GM12873 (cell line): ENCODE results near the gene TBRG4.

Source experiments
- TF ChIP-seq, protein P1 (sequence below): IDR thresholded peaks from 2 replicates; pipeline ENCODE4 v1.5.1; 2012; ENCODE audit warnings: low read depth, mild to moderate bottlenecking, moderate library complexity, low read length, control low read depth; ENCODE audit not compliant: insufficient read depth; ENCODE audit errors: missing control alignments

TBRG4 gene

DNA sequence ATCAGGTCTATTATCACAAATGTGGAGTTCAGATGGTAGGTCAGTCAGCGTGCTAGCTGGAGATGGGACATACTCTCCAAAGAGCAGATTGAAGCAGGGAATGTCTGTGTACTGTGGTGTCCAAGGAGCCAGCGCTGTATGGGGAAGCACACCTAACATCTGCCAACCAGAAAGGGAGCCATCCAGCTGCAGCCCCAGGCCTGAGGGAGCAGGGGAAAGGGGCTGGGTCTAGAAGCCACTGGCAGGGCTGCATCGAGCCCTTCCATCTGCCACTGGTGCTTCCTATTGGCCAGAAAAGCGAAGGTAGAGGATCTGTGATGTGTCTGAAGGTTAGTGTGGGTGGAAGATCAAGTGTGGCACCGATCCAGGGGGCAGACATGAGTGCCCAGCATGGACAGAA lies 38.1 kb upstream of the TBRG4 start:
- TF ChIP-seq, protein P1, sequence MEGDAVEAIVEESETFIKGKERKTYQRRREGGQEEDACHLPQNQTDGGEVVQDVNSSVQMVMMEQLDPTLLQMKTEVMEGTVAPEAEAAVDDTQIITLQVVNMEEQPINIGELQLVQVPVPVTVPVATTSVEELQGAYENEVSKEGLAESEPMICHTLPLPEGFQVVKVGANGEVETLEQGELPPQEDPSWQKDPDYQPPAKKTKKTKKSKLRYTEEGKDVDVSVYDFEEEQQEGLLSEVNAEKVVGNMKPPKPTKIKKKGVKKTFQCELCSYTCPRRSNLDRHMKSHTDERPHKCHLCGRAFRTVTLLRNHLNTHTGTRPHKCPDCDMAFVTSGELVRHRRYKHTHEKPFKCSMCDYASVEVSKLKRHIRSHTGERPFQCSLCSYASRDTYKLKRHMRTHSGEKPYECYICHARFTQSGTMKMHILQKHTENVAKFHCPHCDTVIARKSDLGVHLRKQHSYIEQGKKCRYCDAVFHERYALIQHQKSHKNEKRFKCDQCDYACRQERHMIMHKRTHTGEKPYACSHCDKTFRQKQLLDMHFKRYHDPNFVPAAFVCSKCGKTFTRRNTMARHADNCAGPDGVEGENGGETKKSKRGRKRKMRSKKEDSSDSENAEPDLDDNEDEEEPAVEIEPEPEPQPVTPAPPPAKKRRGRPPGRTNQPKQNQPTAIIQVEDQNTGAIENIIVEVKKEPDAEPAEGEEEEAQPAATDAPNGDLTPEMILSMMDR = no peak

DNA sequence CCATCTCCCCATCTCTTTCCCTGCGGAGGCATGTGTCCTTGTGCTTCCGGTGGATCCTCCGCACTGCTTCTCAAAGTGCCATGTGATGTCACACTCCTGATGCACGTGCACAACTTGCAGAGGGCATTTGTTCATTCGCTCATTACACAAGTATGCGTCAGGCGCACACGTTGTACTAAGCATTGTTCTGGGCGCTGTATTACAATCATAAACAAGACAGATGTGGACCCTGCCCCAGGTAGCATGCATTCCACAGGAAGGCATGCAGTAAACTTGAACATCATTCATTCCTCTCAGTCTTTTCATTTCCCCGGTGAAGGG lies 37.1 kb upstream of the TBRG4 start:
- TF ChIP-seq, protein P1 = no peak

DNA sequence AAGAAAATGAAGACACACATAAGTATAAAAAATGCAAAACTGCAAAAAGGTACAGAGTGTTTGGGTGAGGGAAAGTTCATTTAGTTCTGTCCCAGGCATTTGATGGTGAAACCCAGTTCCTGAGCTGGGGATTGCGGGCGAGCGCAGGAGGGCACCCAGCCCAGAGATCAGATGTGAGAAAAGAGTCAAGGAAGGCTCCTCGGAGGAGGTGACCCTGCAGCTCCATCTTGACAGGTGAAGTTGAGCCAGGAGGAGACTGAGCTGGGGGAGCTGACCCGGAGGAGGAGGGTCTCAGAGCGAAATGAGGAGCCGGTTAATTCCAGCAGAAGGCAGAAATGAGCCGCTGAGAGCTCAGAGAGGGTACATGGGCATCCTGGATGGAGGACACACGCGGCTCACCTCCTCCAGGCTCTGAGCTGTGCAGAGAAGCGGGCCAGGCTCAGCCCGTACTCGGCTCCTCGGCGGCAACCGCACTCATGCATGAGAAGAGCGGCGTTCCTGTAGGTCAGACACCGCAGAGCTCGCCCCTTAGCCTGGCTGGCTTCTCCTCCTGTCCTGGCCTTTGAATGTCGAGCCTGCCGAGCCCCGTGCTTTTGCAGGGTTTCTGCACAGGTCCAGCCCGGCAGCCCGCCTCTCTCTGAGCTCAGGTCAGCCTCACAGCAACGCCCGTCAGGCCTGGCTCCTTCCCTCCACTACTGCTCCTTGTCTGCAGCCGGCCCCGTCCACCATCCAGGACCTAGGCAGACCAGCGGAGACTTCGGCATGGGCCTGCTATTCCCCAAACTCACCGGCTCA lies 36.6 kb upstream of the TBRG4 start:
- TF ChIP-seq, protein P1 = no peak

DNA sequence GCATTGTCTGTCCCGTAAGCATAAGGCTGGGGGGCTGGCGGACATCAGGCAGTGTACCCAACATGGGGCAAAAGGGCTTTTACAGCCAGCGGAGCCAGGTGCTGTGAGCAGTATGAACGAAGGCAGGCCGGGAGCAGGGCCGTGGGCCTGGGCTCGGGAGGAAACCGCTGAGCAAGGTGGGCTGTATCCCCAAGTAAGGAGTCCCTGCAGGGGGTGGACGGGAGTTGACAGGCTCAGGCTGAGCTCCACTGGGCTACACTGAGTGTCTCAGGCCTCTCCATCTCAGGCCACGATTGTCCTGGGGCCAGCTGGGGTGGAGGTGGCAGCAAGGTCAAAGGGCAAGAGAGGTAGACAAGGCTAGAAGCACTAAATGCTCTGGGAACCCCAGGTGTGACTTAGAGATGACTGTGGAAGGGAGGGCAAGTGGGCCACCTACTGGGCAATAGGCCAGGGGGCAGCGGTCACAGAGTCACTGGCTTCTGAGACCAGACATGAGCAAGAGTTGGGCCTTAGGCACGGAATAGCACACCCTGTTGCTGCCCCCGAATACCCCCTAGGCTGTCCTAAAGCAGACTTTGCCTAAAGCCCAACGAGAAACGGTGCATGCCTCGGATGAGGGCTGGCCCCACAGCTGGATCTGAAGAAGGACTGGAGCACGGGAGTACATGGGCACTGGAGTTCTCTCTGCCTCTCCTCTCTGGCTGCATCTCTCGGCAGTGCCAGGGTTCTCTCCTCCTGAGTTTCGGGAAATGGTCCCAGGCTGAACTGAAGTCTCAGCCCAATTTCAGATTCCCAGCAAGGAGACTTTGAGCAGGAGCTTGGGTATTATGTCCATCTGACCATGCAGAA lies 35.3 kb upstream of the TBRG4 start:
- TF ChIP-seq, protein P1 = peak; percentile 27

DNA sequence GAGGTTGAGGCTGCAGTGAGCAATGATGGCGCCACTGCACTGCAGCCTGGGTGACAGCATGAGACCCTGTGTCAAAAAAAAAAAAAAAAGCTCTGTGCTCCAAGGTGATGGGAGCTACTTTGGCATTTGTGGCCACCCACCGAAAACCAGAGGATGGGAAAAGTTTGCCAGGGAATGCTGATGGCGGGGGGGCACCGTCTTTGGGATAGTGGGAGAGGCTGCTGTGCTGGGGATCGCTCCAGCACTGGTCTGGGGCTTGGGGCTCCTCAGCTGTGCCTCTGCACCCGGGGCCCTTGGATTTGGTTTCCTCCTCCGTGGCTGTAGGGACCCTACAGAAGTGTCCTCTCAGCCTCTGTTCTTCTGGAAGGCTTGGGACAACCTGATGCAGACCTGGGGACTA lies 34.4 kb upstream of the TBRG4 start:
- TF ChIP-seq, protein P1 = no peak

DNA sequence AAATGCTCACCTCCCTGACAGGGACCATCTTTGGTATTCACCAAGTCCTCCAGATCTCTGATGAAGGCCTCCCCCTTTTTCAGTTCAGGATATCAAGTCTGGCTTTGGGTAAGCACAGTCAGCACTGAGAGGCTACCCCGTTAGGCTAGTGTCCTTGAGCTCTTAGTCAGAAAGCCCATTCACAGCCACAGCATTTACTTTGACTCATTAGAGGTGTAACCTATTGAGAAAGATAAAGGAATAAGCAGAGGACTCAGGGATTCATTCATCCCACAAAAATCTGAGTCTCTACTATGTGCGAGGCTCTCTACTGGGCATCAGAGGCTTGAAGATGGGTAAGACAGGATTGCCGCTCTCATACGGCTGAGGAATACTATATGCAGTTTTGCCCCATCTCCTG lies 32.1 kb upstream of the TBRG4 start:
- TF ChIP-seq, protein P1 = no peak

DNA sequence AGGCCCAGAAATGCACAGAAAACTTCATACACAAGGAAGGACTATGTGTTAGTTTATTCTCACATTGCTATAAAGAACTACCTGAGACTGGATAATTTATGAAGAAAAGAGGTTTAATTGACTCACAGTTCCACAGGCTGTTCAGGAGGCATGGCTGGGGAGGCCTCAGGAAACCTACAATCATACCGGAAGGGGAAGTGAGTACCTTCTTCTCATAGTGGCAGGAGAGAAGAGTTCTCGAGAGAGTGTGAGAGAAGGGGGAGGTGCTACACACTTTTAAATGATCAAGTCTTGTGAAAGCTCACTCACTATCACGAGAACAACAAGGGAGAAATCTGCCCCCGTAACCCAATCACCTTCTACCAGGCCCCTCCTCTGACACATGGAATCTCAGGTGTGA lies 29.3 kb upstream of the TBRG4 start:
- TF ChIP-seq, protein P1 = no peak
